Fibroblast of skin of abdomen (primary cell): ENCODE results near the gene WDFY4.

ENCODE experiments used
- DNase-seq: peaks from one replicate; pipeline ENCODE4 v3.0.0-alpha.2; 2013

The WDFY4 gene

DNA sequence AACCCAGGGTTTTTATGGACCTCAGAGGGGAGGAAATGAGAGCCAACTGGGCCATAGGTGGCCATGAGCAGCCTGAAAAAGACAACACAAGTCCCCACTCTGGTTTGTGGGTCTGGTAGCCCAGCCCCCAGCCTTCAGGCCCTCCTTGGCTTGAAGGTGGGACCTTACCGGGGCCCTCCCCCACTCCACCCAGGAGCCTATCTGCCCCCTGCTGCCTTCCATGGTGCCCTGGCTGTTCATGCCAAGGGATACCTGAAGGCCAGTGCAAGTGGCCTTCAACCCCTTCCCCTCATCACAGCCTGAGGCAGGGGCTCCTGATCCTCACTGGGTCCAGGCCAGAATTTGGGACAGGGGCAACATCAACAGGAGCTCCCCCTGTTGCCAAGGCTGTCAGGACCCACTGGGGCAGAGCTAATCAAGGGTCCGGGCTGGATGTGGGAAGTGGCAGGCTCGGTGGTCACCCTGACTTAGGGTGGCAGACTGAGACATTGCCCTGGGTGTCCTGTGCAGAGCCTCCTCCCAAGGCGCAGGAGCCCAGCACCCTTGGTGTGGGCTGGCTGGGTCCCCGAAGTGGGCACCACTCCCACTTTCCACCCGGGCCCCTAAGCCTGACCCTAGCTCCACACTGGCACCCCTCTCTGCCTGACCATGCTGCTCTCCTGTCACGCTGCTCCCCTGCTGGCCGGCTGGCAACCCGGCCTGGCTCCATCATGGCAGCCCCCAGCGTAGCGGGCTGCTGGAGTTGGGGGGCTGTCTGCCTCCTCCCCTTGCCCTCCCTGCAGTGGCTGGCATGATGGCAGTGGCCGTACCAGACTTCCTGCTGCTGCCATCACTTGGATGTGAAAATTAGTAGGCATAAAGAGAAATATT is 6.4 kb downstream of the WDFY4 start:
- no peak for DNase-seq

DNA sequence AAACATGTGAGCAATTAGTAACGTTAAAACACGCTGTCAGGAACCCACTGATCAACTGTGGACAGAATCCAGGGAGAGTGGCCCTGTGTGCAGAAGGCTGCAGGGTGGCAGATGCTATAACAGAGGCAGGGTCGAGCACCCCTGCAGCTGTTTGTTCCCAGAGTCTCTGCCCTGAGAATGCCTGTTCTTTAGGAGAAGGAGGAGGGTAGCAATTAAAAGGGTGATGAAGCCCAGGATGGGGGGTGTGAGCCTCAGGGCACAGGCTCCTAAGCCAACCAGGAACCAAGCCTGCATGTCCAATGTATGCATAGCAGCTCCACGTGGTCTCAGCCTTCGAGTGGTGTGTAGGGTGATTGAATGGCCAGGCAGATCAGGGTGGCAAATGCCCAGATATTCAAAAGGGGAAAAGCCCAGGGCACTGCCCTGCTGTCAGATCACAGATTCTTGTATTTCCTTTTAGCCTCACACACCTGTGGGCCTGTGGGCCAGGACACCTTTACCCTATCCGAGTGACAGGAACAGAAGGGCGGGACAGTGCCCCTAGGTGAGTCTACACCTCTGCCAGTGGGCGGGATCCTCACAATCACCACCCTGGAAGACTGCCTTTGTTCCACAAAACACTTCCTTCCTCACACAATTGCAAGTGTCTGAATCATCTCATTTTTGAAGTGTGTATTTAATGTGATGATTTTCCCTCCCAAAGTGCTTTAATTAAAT is 7.3 kb downstream of the WDFY4 start:
- DNase-seq, result no peak

DNA sequence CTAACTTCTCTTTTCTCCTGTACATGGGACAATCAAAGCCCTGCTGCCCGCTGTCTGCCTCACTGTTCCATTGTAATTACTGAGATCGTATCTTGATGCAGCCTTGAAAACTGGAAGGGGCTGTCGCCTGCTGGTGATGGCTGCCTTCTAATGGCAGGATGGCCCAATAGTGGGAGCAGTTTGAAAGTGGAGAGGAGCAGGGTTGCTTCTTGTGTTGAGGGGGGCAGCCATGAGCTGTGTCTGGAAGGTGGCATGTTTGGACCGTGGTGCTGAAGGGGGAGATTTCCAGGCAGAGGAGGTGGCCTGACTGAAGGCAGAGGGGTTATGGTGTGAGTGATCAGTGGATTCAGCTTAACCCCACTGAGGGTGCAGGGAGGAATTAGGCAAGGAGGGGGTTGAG is 8.1 kb downstream of the WDFY4 start:
- no peak for DNase-seq

DNA sequence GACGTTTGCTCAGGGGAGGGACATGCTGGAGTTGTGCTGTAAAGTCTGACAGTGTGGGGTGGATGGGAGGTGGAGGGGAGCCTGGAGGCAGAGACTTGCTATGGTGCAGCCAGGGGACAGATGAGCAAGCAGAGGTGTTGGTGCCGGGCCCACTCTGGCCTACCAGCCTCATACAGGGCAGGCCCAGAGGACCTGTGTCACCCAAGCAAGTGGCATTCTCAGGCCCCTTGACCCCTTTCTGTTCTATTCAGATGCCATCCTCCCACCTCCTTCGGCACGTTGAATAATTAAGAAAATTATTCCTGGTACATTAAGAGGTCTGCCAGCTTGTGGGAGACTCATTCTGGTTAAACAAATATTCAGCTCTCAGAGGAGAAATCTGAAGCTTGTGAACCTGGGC is 8.5 kb downstream of the WDFY4 start:
- DNase-seq, result no peak

DNA sequence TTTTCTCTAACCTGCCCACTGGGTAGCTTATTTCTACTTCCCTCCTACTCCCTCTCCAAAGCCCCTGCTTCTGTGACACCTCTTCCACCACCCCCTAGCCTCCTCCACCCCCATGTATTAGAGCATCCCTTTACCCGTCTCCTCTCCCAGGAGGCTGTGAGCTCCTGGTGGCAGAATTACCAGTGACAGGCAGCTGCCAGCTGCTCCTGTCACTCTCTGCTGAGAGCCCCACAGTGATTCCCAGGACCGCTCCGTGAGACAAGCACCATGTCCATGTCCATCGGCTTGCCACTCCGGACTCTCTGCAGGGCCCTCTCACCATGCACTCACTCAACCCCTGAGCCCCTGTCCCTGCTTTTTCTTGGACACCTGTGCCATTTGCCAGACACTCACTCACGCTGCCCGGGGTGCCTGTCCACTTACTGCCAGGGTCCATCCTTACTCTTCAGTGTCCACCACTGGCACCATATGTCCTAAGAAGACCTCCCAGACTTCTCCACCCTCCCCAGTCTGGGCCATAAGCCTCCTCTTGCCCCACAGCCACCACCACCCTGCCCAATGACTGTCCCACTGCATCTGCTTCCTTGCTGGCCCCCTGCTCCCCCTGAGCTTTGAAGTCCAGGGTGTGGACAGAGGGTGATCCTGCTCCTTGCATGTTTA is 9.8 kb downstream of the WDFY4 start:
- no peak for DNase-seq

DNA sequence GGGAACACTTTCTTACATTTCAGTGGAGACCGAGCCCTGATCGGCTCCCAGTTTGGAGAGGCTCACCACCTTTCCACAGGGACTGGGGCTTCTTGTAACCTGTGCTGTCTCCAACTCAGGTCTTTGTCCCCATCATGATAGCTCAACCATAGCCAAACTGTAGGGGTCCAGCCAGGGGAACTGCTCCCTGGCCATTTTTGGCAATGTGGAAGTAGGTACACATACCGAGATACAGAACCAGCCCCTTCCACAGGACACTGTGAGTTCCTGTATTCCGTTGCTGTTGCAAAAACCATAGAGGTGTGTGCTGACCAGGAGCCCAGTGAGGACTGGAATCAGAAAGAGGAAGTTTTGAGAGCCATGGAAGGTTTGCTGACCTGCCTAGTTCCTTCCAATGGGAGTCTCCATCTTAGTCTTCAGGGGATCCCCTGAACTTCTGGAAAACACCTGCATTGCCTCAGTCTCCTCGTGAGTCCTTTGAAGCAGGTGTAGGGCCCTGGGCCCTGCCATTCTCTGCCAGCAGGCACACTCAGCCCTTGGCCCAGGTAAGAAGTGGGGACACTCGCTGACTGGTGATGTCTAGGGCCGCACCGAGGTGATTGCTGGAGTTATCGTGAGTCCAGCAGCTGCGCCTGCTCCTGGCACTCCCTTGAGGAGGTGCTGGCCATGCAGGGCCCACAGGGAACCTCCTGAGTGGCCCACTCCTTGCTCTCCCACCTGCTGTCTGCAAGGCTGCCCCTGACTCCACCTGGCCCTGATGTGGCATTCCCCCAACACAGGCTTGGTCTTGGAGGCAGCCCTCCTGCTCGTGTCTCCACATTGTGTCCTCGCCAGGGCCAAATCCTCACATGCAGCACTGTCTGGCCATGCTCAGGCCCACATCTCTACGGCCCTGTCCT is 11.2 kb downstream of the WDFY4 start:
- DNase-seq, result no peak

DNA sequence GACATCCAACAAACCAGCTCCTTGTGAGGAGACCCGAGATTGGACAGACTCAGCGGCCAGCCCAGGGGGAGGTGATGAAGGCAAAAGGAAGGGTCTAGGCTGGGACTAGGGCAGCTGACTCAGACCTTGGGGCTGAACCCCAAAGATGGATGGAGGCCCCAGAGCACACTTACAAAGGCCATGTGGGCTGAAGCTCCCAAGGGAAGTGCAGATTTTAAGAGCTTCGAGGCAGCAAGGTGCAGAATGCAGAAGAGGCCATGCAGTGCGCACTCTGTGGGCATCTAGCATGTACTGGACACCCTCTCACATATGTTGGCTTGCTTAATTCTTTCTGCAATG is 11.8 kb downstream of the WDFY4 start:
- no peak for DNase-seq

DNA sequence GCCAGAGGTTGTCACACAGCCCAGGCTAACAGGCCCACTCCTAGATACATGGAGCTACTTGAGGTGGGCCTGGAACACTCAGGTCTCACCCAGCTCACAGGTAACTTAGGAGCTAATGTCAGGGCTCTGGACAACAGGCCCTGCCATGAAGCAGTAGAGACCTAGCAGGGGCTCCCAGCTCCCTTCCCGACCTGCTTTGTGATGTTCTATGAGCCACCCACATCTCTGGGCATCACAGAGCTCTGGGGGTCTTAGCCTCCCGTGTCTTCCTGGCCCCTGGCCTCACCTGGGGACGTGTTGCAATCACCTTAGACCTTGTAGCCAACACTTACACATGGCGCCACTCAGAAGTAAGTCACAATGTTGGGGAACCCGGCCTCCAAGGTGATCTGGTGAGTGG is 12.4 kb downstream of the WDFY4 start:
- DNase-seq, result no peak

DNA sequence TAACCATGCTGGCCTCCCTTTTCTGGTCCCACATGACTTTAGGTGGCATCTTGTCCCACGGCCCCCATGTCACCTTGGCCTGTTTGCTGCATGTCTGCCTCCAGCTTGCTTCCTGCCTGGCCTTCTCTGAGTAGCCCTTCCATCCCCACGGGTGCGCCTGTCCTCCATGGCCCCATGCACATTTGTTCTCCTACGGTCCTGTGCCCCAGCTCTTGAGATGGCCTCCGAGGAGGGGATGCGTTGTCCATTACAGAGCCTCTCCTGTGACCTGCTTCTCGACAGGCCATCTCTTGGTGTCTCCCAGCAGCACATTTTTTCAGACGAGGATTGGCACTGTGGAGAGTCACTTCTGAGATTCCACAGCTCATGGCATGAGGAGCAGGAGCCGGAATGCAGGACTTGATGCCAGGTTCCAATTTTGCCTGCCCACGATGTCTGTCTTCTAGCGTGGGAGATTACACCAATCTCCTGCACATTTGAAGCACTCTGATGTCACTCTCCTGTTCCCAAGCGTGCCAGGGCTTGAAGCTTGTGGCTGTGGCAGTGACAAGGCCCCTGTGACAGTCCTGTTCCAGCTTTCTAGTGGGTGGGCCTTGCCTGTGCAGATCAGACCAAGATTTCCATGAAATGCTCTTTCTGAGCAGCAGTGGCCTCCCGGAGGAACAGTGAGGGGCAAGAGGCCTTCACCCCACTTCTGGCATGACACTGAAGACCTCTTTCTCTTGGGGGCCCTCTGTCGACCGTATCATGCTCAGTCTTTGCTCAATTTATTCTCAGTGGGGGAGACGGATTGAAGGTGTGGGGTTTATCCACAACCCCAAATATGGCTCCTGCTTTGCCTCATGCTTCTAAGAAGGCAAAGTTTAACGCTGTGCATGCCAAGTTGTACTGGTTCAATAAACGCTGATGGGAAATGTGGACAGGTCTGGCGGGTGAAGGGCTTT is 13.4 kb downstream of the WDFY4 start:
- DNase-seq, result no peak

DNA sequence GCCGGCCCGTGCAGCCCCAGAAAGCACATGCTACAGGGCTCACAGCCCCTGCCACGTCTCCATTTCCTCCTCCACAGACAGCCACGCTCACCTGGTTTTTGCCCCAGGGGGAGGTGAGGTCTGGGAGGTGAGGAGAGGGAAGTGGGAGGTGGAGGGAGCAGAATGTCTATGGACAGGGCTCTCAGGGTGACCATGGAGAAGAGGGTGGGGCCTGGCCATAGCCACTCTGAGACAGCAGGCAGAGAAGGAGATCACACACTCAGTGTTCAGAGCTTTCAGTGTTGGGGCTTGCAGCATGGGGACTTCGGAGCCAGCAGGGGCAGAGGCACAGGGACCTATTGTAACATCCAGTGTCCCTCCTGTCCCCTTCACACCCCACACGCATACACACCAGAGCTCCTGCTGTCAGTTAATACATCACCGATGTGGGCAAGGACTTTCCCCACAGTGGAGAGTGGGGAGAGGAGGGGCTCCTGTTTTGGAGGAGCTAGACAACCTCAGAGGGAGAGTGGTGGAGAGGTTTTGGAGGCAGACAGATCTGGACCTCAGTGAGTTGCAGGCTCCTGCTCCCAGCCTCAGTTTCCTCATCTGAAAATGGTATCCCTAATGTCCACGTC is 14.4 kb downstream of the WDFY4 start:
- no peak for DNase-seq

DNA sequence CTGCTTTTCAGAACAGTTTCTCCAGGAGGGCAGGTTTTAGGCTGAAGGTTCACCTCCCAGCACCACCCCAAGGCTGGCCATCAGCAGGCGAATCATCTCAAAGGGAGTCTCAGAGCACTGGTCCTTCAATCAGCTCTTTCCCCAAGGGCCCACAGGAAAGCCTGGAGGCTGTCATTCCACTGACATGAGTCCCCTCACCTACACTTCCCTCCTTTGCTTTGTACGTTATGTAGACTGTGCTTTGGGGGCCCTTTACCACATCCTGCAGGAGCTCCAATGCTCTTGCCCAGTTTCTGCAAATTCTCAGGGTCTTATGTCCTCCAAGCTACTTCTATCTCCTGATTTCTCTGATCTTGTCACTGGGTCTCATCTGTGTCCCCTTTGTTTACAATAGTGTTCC is 15.4 kb downstream of the WDFY4 start:
- no peak for DNase-seq

DNA sequence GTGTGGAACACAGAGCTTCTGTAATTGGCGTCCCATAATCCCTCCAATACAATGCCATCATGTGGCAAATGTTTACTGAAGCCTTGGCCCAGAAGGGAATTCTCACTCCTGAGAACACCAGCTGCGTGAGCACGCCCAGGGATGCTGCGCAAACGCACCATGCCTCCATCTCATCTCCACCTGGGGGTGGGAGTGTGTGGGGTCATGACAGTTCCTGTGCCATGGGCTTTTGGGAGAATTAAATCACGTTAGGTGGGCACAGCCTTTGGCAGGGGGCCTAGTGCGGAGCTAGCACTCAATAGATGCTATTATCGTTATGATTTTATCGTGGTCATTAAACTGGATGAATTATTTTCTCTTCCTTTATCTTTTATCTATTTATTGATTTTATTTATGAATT is 15.8 kb downstream of the WDFY4 start:
- DNase-seq, result no peak

DNA sequence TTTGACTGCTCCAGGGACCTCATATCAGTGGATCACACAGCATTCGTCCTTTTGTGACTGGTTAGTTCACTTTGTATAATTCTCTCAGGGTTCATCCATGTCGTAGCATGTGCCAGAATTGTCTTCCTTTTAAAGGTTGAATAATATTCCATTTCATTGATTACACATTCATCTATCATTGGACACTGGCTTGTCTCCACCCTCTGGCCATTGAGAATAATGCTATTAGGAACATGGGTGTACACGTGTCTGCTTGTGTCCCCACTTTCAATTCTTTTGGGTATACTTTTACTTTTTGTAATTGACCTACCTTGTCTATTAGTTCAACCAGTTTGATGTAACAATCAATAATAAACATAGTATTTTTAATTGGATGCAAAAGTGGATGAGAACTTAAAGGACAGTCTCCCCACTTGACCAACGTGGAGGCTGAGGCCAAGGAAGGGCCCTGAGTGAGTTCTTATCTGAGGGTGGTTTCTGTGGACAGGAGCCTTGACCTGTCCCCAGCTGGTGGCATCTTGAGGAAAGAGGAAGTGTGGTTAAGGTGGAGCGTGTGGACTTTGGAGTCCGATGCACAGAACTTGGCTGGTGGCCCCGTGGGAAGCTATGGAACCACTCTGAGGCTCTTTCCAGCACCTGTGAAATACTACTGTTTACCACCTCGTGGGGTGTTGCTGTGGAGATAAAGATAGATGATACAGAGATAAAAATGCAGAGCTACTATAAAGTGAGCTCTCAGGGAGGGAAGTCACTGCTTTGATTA is 16.6 kb downstream of the WDFY4 start:
- no peak for DNase-seq

DNA sequence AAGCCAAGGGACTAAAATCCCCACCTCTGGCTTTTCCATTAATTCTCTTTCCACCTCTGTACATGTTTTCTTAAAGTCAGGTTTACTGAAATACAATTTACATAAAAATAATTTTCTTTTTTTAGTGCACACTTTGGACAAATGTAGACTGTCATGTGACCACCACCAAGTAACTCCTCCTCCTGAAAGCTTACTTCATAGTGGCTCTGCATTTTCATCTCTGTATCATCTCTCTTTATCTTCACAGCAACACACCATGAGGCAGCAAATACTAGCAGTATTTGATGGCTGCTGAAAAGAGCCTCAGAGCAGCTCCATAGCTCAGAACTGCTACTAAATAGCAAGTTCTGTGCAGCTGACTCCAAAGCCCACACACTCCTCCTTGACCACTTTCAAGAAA is 17.3 kb downstream of the WDFY4 start:
- DNase-seq, result no peak

DNA sequence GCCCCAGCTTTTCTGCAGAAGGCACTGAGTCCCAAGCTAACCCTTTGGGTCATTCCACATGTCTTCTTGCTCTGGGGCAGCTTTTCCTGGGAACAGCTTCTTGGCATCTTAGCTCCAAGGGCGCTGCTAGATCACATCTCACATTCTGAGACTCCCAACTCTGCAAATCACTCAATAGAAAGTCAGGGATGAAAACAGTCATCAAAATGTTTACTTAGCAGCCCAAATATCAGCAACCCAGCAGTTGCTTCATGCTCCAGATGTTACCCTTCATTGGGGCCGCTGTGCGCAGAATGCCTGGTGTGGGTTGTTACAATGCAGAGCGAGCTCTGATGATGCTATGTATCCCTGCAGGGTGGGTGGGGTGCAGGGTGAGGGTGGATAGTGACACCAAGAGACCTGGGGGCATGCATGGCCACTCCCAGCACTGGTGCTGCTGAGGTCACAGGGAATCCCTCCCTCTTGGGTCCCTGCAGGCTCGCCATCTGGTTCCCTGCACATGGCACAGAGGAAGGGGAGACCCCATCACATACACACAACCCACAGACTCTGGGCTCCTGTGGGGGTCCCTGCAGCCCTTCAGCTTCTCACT is 19.0 kb downstream of the WDFY4 start:
- DNase-seq, result no peak

DNA sequence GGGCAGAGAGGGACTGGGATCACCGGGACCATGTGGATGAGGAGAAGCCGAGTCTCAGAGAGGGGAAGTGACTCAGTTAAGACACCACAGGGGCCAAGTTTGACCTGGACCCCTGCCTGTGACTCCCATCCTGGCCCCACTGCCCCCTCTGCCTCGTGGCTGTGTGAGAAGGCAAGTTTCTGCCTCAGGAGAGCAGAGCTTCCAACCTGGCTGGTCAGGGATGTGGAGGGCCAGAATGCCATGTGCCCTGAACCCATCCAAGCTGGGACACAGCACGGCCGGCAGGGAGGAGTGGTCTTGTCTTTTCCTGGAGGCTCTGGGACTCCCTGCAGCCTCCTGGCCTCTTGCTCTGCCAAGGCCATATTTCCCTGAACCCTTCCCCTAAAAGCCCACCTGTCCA is 19.5 kb downstream of the WDFY4 start:
- no peak for DNase-seq

DNA sequence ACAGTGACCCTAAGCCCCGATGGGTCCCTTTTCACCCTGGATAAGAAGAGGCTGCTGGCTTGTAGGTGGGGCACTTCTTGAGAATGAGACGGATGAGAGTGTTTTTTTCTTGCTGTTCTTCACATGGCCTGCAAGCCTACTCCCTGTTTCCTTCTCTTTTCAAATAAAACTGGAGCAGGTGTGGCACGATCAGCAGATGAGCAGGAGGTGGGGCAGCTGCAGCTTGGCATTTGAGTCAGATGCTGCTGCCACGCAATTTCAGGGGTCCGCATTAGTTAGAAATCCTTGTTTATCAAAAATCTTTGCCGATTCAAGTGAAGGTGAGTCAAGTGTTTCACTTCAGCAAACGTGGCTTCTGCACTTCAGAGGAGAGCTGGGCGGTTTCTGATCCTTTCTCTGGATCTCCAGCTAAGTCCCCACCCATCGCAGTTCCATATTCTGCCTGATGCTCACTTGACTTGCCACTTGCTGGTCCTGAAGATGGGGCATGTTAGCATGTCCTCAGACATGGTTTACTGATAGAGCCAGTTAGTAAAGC is 20.8 kb downstream of the WDFY4 start:
- no peak for DNase-seq

DNA sequence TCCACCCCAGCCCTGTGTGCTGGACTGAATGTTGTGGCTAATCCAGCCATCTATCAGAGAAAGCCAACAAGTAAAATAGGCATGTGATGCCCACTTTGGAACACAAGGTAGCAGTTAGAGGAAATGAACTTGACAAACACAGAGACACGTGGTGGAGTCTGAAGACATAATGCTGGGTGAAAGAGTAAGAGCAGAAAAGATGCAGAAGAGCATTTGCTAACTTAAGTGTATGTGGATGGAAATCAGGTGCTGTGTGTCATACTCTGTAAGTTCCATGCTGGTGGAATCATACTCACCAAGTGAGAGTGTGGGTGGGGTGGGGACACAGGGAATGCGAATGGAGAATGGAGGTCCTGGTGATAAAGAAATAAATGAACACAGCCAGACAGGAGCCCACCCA is 22.8 kb downstream of the WDFY4 start:
- no peak for DNase-seq

DNA sequence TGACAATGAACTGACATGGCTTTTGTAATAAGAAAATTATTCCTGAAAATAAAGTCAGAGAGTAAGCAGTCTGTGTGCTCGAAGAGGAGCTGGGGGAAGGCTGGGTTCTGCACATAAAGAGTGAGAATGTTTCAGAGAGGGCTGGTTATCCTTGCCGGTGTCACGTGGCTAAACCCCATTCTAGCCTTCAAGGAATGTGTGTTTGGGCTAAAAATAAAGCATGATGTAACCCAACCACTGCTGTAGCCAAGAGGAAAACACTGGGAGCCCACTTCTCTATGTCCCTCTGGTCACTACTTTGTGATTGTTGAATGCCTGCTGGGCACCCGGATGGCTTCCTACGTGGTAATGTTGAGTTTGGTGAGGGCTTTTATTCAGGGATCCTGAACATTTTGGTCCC is 23.5 kb downstream of the WDFY4 start:
- peak; percentile 20 for DNase-seq
